Naive B cell (primary cell): ENCODE measurements around the gene PMPCA. TPM values are rescaled to one million over a fixed set of nuclear protein-coding genes. Genes with fewer than 3 reads are reported as not detected.
A peak's percentile ranks its signal among the peaks of the same experiment; 100 is the strongest.

ENCODE experiments used
- ATAC-seq, 2 donors: fragments of 150-1000 bp; cut with Tn5 transposase; 2 replicates each; pipeline ENCODE4 v1.10.0; 2021; ENCODE audit warnings: low read depth in 2 of 2, mild to moderate bottlenecking in 2 of 2, moderate library complexity in 2 of 2
- DNase-seq: peaks from one replicate; pipeline ENCODE4 v3.0.0; 2022
- H3K27ac Mint-ChIP-seq, 6 donors: one replicate each; pipeline ENCODE4 v1.8.0; 2020 to 2022; ENCODE audit warnings: mild to moderate bottlenecking in 6 of 6, mixed read lengths in 6 of 6, moderate library complexity in 5 of 6, inconsistent platforms in 2 of 6
- H3K27me3 Mint-ChIP-seq, 3 donors: one replicate each; pipeline ENCODE4 v1.8.0; 2021 to 2022; ENCODE audit warnings: mixed read lengths in 3 of 3, mild to moderate bottlenecking in 1 of 3
- H3K36me3 Mint-ChIP-seq, 2 donors: one replicate each; pipeline ENCODE4 v1.8.0; 2020 to 2022; ENCODE audit warnings: mixed read lengths in 2 of 2, inconsistent platforms in 1 of 2, mild to moderate bottlenecking in 1 of 2
- H3K4me1 Mint-ChIP-seq, 3 donors: one replicate each; pipeline ENCODE4 v1.8.0; 2020 to 2022; ENCODE audit warnings: mixed read lengths in 3 of 3, inconsistent platforms in 1 of 3, mild to moderate bottlenecking in 1 of 3, moderate library complexity in 1 of 3
- H3K4me3 Mint-ChIP-seq, 8 donors: one replicate each; pipeline ENCODE4 v1.8.0; 2020 to 2022; ENCODE audit warnings: mild to moderate bottlenecking in 8 of 8, mixed read lengths in 8 of 8, moderate library complexity in 8 of 8, inconsistent platforms in 2 of 8
- H3K9me3 Mint-ChIP-seq, 7 donors: one replicate each; pipeline ENCODE4 v1.8.0; 2020 to 2022; ENCODE audit warnings: mixed read lengths in 7 of 7, mild to moderate bottlenecking in 5 of 7, inconsistent platforms in 2 of 7, moderate library complexity in 1 of 7
- polyA plus RNA-seq, 6 donors: library from polyadenylated mRNA; unstranded; fragments of 300-500 nt; fragmentation: Illumina TruSeq; gene quantifications; one replicate each; pipeline ENCODE4 v1.2.3, GENCODE V29; 2021; ENCODE audit warnings: low read depth in 6 of 6

PMPCA gene
- polyA plus RNA-seq, 6 donors from 2014 or later, result 28.1 to 39.8 (median 35.1) TPM

GRCh38 chr9:136378170-136379002 lies 32.1 kb upstream of the PMPCA start:
- no peaks in the 10 kb centered on the region for H3K36me3 Mint-ChIP-seq
- no peaks in the 10 kb centered on the region for H3K27me3 Mint-ChIP-seq
- peaks cover 0 to 5% (median under 1%) of the 10 kb centered on the region in 3 donors for H3K4me1 Mint-ChIP-seq
- H3K4me3 Mint-ChIP-seq, result no peak overlapping the region
- no peak for DNase-seq
- ATAC-seq, result no peak
- no peaks in the 10 kb centered on the region for H3K9me3 Mint-ChIP-seq
- H3K27ac Mint-ChIP-seq, result no peak overlapping the region

DNA sequence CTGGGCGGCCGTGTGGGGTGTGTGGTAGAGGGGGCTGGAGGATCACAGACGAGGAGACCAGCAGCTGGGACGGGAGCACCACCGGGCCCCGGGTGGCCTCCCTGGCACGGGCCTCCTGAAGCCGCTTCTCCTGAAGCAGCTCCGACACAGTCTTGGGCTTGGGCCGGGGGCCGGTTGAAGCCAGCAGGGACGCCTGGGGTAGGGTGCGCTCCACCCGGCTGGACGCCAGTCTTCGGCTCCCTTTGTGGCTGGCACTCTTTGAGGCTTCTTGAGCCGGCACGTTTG lies 31.5 kb upstream of the PMPCA start:
- no peaks in the 10 kb centered on the region for H3K27me3 Mint-ChIP-seq
- DNase-seq (no peak), ATAC-seq (no peak)
- H3K27ac Mint-ChIP-seq, result no peak overlapping the region
- H3K4me1 Mint-ChIP-seq, result peaks cover 0 to 4% (median 0%) of the 10 kb centered on the region in 3 donors
- H3K36me3 Mint-ChIP-seq, result no peaks in the 10 kb centered on the region
- H3K4me3 Mint-ChIP-seq, result no peak overlapping the region
- H3K9me3 Mint-ChIP-seq, result no peaks in the 10 kb centered on the region

DNA sequence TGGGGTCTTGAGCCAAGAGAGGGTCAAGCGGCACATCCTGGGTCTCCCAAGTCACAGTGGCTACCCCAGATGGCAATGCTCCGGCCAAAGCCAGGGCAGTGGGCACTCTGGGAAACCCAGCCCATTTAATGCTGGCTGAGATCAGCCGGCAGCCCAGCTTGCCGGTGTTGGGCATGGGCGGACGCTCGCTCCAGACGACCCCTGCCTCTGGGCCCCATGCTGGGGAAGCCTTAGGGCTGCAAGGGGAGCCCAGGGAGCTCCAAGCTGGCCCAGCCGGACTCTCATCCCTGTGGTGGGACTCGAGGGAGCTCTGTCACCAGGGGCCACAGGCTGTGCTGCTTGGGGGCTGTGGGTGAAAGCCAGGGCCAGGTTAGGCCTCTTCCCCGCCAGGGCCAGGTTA lies 31.1 kb upstream of the PMPCA start:
- Mint-ChIP-seq H3K27ac (no peak overlapping the region), H3K27me3 (no peaks in the 10 kb centered on the region), H3K36me3 (peaks cover 0 to under 1% of the 10 kb centered on the region in 2 donors), H3K4me3 (no peak overlapping the region), H3K9me3 (no peaks in the 10 kb centered on the region), H3K4me1 (peaks cover 0 to 4% (median 0%) of the 10 kb centered on the region in 3 donors)
- ATAC-seq (no peak), DNase-seq (no peak)

DNA sequence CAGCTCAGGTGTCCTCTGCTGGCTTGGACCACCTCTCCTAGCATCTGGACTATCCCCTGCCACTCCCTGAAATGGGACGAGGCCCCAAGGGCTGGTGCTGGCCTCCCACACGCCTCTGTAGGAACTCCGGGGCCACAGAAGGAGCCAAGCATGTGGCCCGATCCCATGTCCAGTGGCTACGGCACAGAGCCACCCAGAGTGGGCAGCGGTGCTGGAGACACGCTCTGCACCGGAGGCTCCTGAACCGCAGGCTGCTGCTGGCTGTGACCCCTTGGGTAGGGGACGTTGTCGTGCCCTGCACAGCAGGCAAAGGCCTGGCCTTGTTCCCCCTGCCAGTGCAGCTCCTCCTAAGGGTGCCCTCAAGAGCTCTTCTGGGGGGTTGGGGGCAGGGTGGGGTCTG lies 30.6 kb upstream of the PMPCA start:
- DNase-seq (no peak), ATAC-seq (no peak)
- Mint-ChIP-seq H3K36me3 (peaks cover 0 to 5% of the 10 kb centered on the region in 2 donors), H3K4me1 (peaks cover 0 to 4% (median 0%) of the 10 kb centered on the region in 3 donors), H3K27me3 (no peaks in the 10 kb centered on the region), H3K27ac (no peak overlapping the region), H3K4me3 (no peak overlapping the region), H3K9me3 (no peaks in the 10 kb centered on the region)

DNA sequence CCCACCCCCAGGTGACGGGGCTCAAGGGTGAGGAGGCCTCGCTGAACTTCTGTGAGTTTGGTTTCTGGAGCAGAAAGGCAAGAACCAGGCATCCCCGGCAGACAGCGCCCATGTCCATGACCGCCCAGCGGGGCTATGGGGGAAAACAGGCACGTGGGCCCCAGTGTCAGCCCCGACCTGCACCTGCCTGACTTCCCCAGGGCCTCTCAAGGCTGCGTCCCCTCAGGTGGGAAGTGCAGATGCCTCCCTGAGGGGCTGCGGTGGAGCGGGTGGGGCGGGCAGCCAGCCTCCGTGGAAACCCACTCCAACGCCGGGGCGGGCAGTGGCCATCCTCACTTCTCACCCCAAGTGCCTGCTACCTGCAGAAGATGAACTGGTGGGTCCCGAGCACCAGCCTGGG lies 30.1 kb upstream of the PMPCA start:
- Mint-ChIP-seq H3K27ac (no peak overlapping the region), H3K27me3 (no peaks in the 10 kb centered on the region), H3K4me3 (no peak overlapping the region), H3K36me3 (peaks cover 0 to 5% of the 10 kb centered on the region in 2 donors), H3K4me1 (peaks cover 0 to 4% (median 0%) of the 10 kb centered on the region in 3 donors), H3K9me3 (no peaks in the 10 kb centered on the region)
- no peak for DNase-seq
- no peak for ATAC-seq

DNA sequence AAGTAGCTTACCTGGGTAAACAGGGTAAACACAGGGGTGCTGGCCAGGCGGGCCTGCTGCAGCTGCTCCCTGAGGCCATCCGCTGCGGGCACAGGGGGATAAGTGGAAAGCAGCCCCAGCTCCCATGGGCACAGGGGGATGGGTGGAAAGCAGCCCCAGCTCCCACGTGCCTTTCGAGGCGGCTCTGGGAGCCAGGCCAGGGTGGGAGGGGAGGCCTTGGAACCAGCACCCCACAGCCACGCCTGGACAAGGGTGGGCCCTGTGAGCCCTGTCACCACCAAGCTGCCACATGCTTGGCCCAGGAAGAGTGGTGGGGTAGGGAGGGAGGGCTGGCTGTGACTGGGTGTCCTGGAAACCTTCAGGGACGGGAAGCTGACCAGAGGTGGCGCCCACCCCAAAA lies 29.1 kb upstream of the PMPCA start:
- H3K4me3 Mint-ChIP-seq, result no peak overlapping the region
- H3K27ac Mint-ChIP-seq, result no peak overlapping the region
- peaks cover 0 to 4% (median 0%) of the 10 kb centered on the region in 3 donors for H3K4me1 Mint-ChIP-seq
- H3K27me3 Mint-ChIP-seq, result no peaks in the 10 kb centered on the region
- DNase-seq, result no peak
- no peaks in the 10 kb centered on the region for H3K9me3 Mint-ChIP-seq
- peaks cover 0 to 5% of the 10 kb centered on the region in 2 donors for H3K36me3 Mint-ChIP-seq
- ATAC-seq, result no peak

- peaks cover 0 to 5% of the 10 kb centered on the region in 2 donors for H3K36me3 Mint-ChIP-seq
- ATAC-seq (no peak), DNase-seq (no peak)
- no peaks in the 10 kb centered on the region for H3K9me3 Mint-ChIP-seq
- H3K27ac Mint-ChIP-seq, result peak overlapping the region in 1 of 6 donors; percentile 74
- peaks cover 0 to 4% (median 0%) of the 10 kb centered on the region in 3 donors for H3K4me1 Mint-ChIP-seq
- H3K27me3 Mint-ChIP-seq, result no peaks in the 10 kb centered on the region
- H3K4me3 Mint-ChIP-seq, result no peak overlapping the region
These were observed 28.4 kb upstream of the PMPCA start for GRCh38 chr9:136381966-136382513.

GRCh38 chr9:136383436-136383835 lies 27.0 kb upstream of the PMPCA start:
- Mint-ChIP-seq H3K4me1 (no peaks in the 10 kb centered on the region), H3K36me3 (peaks cover 0 to 5% of the 10 kb centered on the region in 2 donors), H3K27me3 (no peaks in the 10 kb centered on the region), H3K27ac (peak overlapping the region in 1 of 6 donors; percentile 63), H3K9me3 (no peaks in the 10 kb centered on the region), H3K4me3 (no peak overlapping the region)
- DNase-seq (no peak), ATAC-seq (no peak)

DNA sequence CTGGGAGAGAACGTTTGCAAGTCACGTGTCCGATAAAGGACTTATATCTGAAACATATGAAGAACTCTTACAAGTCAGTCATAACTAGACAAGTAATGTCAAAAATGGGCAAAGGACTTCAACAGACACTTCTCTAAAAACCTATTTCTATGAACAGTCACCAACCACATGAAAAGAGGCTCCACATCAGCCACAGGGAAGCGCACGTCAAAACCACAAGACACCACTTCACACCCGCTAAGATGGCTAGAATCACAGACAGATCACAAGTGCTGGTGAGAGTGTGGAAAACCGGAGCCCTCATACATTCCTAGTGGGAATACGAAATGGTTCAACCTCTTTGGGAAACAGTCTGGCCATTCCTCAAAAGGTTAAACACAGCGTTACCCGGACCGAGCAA lies 25.4 kb upstream of the PMPCA start:
- Mint-ChIP-seq H3K36me3 (peaks cover 0 to 10% of the 10 kb centered on the region in 2 donors), H3K4me3 (no peak overlapping the region), H3K4me1 (no peaks in the 10 kb centered on the region), H3K27ac (peak overlapping the region in 1 of 6 donors; percentile 65), H3K27me3 (no peaks in the 10 kb centered on the region), H3K9me3 (no peaks in the 10 kb centered on the region)
- no peak for ATAC-seq
- DNase-seq, result no peak

DNA sequence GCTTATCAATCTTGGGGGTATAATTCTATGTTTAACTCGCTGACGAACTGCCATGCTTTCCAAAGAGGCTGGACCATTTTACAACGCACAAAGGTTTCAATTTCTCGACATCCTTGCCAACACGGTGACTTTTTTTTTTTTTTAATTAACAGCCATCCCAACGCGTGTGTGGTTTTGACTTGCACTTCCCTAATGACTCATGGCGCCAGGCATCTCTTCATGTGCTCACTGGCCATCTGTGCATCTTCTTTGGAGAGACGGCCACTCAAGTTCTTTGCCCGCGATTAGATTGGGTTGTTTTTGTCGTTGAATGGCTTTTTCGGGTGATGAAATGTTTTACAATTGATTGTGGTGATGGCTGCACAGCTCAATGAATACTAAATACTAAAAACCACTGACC lies 24.4 kb upstream of the PMPCA start:
- no peaks in the 10 kb centered on the region for H3K9me3 Mint-ChIP-seq
- no peak overlapping the region for H3K4me3 Mint-ChIP-seq
- no peaks in the 10 kb centered on the region for H3K27me3 Mint-ChIP-seq
- no peaks in the 10 kb centered on the region for H3K4me1 Mint-ChIP-seq
- peak overlapping the region in 2 of 6 donors; percentile 3 to 10 for H3K27ac Mint-ChIP-seq
- ATAC-seq, result no peak
- DNase-seq, result no peak
- peaks cover 0 to 10% of the 10 kb centered on the region in 2 donors for H3K36me3 Mint-ChIP-seq

DNA sequence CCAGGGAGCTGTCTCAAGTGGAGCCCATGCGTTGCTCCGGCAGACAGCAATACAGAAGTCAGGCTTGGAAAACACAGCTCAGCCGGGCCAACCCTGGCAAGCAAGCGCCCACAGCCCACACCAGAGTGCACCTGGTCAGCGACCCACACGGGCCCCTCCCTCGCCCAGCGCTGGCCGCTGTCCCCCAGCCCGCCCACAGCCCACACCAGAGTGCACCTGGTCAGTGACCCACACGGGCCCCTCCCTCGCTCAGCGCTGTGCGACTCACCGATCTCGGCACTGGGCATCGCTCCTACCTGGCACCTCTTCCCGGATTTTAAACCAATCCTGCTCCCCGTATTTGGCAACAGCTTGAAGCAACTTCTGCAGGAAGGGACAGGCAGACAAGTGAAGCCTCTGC lies 23.2 kb upstream of the PMPCA start:
- peaks cover 12 to 15% of the 10 kb centered on the region in 2 donors for H3K36me3 Mint-ChIP-seq

DNA sequence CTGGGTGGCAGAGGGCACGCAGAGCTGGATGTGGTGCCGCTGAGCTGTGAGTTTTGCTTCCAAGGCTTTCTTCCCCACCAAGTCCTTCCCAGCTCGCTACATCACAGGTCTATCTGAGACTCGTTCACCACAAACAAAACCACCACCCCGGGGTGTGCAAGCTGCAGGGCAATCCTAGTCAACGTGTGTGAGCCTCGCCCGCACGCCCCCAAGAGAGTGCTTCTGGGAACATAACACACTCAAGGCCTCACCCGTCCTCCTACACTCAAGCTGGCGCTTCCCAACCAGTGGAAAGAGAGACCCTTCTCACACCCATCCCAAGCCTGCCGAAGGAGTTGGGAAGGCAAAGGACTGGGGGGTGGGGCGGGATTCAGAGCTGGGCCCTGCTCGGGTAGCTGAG lies 21.1 kb upstream of the PMPCA start:
- Mint-ChIP-seq H3K9me3 (no peaks in the 10 kb centered on the region), H3K27ac (no peak overlapping the region), H3K4me1 (no peaks in the 10 kb centered on the region), H3K36me3 (peaks cover 12 to 14% of the 10 kb centered on the region in 2 donors), H3K27me3 (no peaks in the 10 kb centered on the region), H3K4me3 (no peak overlapping the region)
- ATAC-seq, result no peak
- no peak for DNase-seq

More for the DNA sequence above, 23.2 kb upstream of the PMPCA start:
- DNase-seq (no peak), ATAC-seq (no peak)
- Mint-ChIP-seq H3K9me3 (no peaks in the 10 kb centered on the region), H3K4me1 (no peaks in the 10 kb centered on the region), H3K4me3 (no peak overlapping the region), H3K27me3 (no peaks in the 10 kb centered on the region), H3K27ac (no peak overlapping the region)

- H3K4me3 Mint-ChIP-seq, result no peak overlapping the region
These were observed 18.5 kb upstream of the PMPCA start for GRCh38 chr9:136391737-136392537.

More at GRCh38 chr9:136391737-136392537, 18.5 kb upstream of the PMPCA start:
- peaks cover 9 to 12% of the 10 kb centered on the region in 2 donors for H3K36me3 Mint-ChIP-seq
- ATAC-seq (no peak), DNase-seq (no peak)
- H3K27ac Mint-ChIP-seq, result peak overlapping the region in 1 of 6 donors; percentile 69
- no peaks in the 10 kb centered on the region for H3K9me3 Mint-ChIP-seq
- no peaks in the 10 kb centered on the region for H3K4me1 Mint-ChIP-seq
- H3K27me3 Mint-ChIP-seq, result no peaks in the 10 kb centered on the region
